Glomerular endothelial cell (primary cell): ENCODE measurements around the gene ZNF69. TPM values are rescaled to one million over a fixed set of nuclear protein-coding genes. Genes with fewer than 3 reads are reported as not detected.

Source experiments
- DNase-seq: peaks from one replicate; pipeline ENCODE4 v3.0.0-alpha.2; 2011; ENCODE audit warnings: low read depth, low spot score; ENCODE audit errors: extremely low read depth
- total RNA-seq: library from RNA; depleted of rRNA; stranded (reverse); fragments of >200 nt; gene quantifications from 2 replicates; pipeline ENCODE4 v1.2.3, GENCODE V29; 2015

Gene ZNF69
- total RNA-seq, 1 donor from 2014 or later, result 10.1 TPM

DNA sequence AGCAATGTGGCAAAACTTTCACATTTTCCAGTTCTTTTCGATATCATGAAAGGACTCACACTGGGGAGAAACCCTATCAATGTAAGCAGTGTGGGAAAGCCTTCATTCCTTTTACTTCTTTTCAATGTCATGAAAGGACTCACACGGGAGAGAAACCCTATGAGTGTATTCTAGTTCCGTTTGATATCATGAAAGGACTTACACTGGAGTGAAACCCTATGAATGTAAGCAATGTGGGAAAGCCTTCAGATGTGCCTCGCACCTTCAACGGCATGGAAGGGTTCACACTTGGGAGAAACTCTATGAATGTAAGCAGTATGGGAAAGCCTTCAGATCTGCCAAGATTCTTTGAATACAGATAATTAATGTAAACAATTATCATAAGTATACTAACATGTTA, 62.7 kb downstream of the ZNF69 start:
- no peak for DNase-seq

Other genes with a start within 250 kb of the ZNF69 start
- gene ZNF823, start 148.8 kb upstream of the ZNF69 start, total RNA-seq, result 3.4 and 5.9 TPM in 2 replicates
- gene ZNF441, start 120.8 kb upstream of the ZNF69 start, total RNA-seq, result 3.2 and 3.9 TPM in 2 replicates
- gene ZNF491, start 89.3 kb upstream of the ZNF69 start, total RNA-seq, result 1.2 and 3.1 TPM in 2 replicates
- 5.3 and 7.8 TPM in 2 replicates for gene ZNF440, start 73.5 kb upstream of the ZNF69 start, total RNA-seq
- gene ZNF439, start 39.1 kb upstream of the ZNF69 start, total RNA-seq, result 2.8 and 3.3 TPM in 2 replicates
- gene ZNF700, start 37.3 kb downstream of the ZNF69 start, total RNA-seq, result 4.6 and 7.9 TPM in 2 replicates
- gene ZNF763, start 77.3 kb downstream of the ZNF69 start, total RNA-seq, result 2.3 and 6.7 TPM in 2 replicates
- 2.4 and 5.5 TPM in 2 replicates for gene ZNF433, start 147.9 kb downstream of the ZNF69 start, total RNA-seq
- gene ZNF878, start 165.2 kb downstream of the ZNF69 start, total RNA-seq, result 0.64 TPM in 1 of 2 replicates, not detected in the other
- gene ZNF844, start 176.9 kb downstream of the ZNF69 start, total RNA-seq, result 2.2 and 2.3 TPM in 2 replicates